ENCODE results near the gene YAP1.

The YAP1 gene

GRCh38 chr11:102196816-102197215 is 86.6 kb downstream of the YAP1 start:
- H3K4me3 ChIP-seq (ENCODE audit: low read depth, low read length): no peak overlapping the region
- H3K4me1 ChIP-seq (ENCODE audit: control insufficient read depth, insufficient read depth, low read length): peaks cover 8% of the 10 kb centered on the region
- TF ChIP-seq ZNF692 (tag by site-specific recombination; IDR thresholded peaks at IDR 0.05) (0 out of 2 replicates have a peak, but pooled peaks have one; percentile 40), PRDM6 (tag by site-specific recombination; IDR thresholded peaks at IDR 0.05) (peak; percentile 82), ZSCAN5A (tag by site-specific recombination; IDR thresholded peaks at IDR 0.05) (no peak), ZNF280C (tag by site-specific recombination; IDR thresholded peaks at IDR 0.05) (no peak), ZSCAN18 (tag by site-specific recombination; IDR thresholded peaks at IDR 0.05) (no peak), ZNF341 (tag by site-specific recombination; IDR thresholded peaks at IDR 0.05; ENCODE audit: low read depth) (no peak)
- H3K27ac ChIP-seq (ENCODE audit: extremely low read depth, low read depth, low read length): no peak overlapping the region
- H3K9me3 ChIP-seq (ENCODE audit: control insufficient read depth, insufficient read depth, low read depth, low read length): no peaks in the 10 kb centered on the region
- H3K36me3 ChIP-seq (ENCODE audit: control insufficient read depth in 2 of 2, insufficient read depth in 1 of 2, low read length in 2 of 2): no peaks in the 10 kb centered on the region
- ChIA-PET POLR2A (no interaction called here), CTCF (interaction anchor here (0.8 kb wide), 1 partner anchor 72 kb away, joined by 3 read pairs; no protein-coding TSS in a partner anchor)

GRCh38 chr11:102197670-102198139 is 87.5 kb downstream of the YAP1 start:
- ChIA-PET POLR2A (no interaction called here), CTCF (interaction anchor here (0.7 kb wide), 1 partner anchor 137 kb away, joined by 3 read pairs; no protein-coding TSS in a partner anchor)
- Histone ChIP-seq H3K27ac (ENCODE audit: extremely low read depth, low read depth, low read length) (no peak overlapping the region), H3K36me3 (ENCODE audit: control insufficient read depth in 2 of 2, insufficient read depth in 1 of 2, low read length in 2 of 2) (no peaks in the 10 kb centered on the region), H3K4me1 (ENCODE audit: control insufficient read depth, insufficient read depth, low read length) (peaks cover 8% of the 10 kb centered on the region), H3K9me3 (ENCODE audit: control insufficient read depth, insufficient read depth, low read depth, low read length) (no peaks in the 10 kb centered on the region), H3K4me3 (ENCODE audit: low read depth, low read length) (no peak overlapping the region)
- TF ChIP-seq ZNF221 (tag by site-specific recombination; IDR thresholded peaks at IDR 0.05; ENCODE audit: borderline replicate concordance) (no peak), ZNF560 (tag by site-specific recombination; IDR thresholded peaks at IDR 0.05; ENCODE audit: borderline replicate concordance) (no peak), SP2 (tag by site-specific recombination; IDR thresholded peaks at IDR 0.05) (no peak), ZNF830 (tag by site-specific recombination; IDR thresholded peaks at IDR 0.05; ENCODE audit: low read depth) (no peak), PRDM1 (tag by site-specific recombination; IDR thresholded peaks at IDR 0.05) (no peak), ZNF530 (tag by site-specific recombination; IDR thresholded peaks at IDR 0.05; ENCODE audit: low read depth) (no peak), INSM2 (tag by site-specific recombination; IDR thresholded peaks at IDR 0.05) (no peak)

Measured in HEK293 (cell line).